Measurements from ENCODE around the gene SCAPER. TPM values are rescaled to one million over a fixed set of nuclear protein-coding genes. Genes with fewer than 3 reads are reported as not detected.

The SCAPER gene
- total RNA-seq, 1 experiment from 2014 or later, result 14.7 TPM

DNA sequence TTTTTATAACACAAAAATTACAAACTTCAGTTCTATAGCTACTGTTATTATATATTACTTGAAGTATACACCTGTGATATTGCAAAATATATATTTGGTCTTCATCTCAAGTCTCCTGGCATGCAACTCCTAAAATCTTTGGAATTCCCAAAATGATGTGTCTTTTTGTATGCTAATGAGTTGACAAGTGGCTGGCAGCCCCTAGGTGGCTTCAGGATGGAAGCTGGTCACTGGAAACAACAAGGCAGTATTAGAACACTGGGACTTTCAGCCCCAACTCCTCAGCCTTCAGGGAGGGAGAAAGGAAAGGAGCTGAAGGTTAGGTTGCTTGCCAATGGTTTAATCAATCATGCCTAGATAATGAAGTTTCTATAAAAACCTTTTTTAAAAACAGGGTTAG, 112.0 kb downstream of the SCAPER start:
- Histone ChIP-seq H3K36me3 (ENCODE audit: control insufficient read depth in 1 of 2, insufficient read depth in 2 of 2, low read length in 2 of 2) (no peaks in the 10 kb centered on the region), H3K79me2 (ENCODE audit: insufficient read depth, low read length) (no peaks in the 10 kb centered on the region), H3K9me3 (ENCODE audit: control insufficient read depth in 1 of 2, insufficient read depth in 1 of 2, low read depth in 1 of 2, low read length in 2 of 2) (no peaks in the 10 kb centered on the region), H4K20me1 (ENCODE audit: insufficient read depth) (no peaks in the 10 kb centered on the region), H2AFZ (ENCODE audit: low read depth, low read length, poor library complexity, severe bottlenecking) (no peak overlapping the region), H3K9me2 (ENCODE audit: insufficient read depth) (no peaks in the 10 kb centered on the region), H3K4me1 (ENCODE audit: control insufficient read depth in 1 of 2, insufficient read depth in 2 of 2, low read length in 2 of 2) (no peaks in the 10 kb centered on the region), H3K9ac (ENCODE audit: low read length) (no peak overlapping the region), H3K4me3 (replicated peaks in 1 of 2; ENCODE audit: low read depth in 1 of 2, low read length in 2 of 2) (no peak overlapping the region), H3K27me3 (ENCODE audit: insufficient read depth, low read length) (no peaks in the 10 kb centered on the region), H3K27ac (ENCODE audit: low read depth, low read length) (no peak overlapping the region), H3K4me2 (ENCODE audit: low read length) (no peak overlapping the region)
- ChIA-PET CTCF (no interaction called here), RAD21 (ENCODE audit: low non-redundant PET in 1 of 2, low total read pairs in 2 of 2, uncharacterized antibody in 2 of 2, unreplicated experiment in 2 of 2) (no interaction called here), POLR2A (no interaction called here)
- TF ChIP-seq POLR2A (IDR thresholded peaks at IDR 0.05; ENCODE audit: borderline replicate concordance, extremely low read depth, insufficient read depth, insufficient read length) (no peak), CBX3 (IDR thresholded peaks at IDR 0.05; ENCODE audit: low read depth) (no peak), TCF7L2 (IDR thresholded peaks at IDR 0.05; ENCODE audit: borderline replicate concordance, extremely low read depth, insufficient read depth, insufficient read length) (no peak), EZH2 (IDR thresholded peaks at IDR 0.05) (no peak), ZFX (IDR thresholded peaks at IDR 0.05) (no peak)
- TF ChIP-seq, protein P1, sequence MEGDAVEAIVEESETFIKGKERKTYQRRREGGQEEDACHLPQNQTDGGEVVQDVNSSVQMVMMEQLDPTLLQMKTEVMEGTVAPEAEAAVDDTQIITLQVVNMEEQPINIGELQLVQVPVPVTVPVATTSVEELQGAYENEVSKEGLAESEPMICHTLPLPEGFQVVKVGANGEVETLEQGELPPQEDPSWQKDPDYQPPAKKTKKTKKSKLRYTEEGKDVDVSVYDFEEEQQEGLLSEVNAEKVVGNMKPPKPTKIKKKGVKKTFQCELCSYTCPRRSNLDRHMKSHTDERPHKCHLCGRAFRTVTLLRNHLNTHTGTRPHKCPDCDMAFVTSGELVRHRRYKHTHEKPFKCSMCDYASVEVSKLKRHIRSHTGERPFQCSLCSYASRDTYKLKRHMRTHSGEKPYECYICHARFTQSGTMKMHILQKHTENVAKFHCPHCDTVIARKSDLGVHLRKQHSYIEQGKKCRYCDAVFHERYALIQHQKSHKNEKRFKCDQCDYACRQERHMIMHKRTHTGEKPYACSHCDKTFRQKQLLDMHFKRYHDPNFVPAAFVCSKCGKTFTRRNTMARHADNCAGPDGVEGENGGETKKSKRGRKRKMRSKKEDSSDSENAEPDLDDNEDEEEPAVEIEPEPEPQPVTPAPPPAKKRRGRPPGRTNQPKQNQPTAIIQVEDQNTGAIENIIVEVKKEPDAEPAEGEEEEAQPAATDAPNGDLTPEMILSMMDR (IDR thresholded peaks at IDR 0.05 in 2 of 3, conservative IDR thresholded peaks at IDR 0.05 in 1 of 3; ENCODE audit: borderline replicate concordance in 1 of 3, insufficient read depth in 1 of 3, low read depth in 2 of 3, low read length in 2 of 3), result no peak
- TF ChIP-seq, protein P2, sequence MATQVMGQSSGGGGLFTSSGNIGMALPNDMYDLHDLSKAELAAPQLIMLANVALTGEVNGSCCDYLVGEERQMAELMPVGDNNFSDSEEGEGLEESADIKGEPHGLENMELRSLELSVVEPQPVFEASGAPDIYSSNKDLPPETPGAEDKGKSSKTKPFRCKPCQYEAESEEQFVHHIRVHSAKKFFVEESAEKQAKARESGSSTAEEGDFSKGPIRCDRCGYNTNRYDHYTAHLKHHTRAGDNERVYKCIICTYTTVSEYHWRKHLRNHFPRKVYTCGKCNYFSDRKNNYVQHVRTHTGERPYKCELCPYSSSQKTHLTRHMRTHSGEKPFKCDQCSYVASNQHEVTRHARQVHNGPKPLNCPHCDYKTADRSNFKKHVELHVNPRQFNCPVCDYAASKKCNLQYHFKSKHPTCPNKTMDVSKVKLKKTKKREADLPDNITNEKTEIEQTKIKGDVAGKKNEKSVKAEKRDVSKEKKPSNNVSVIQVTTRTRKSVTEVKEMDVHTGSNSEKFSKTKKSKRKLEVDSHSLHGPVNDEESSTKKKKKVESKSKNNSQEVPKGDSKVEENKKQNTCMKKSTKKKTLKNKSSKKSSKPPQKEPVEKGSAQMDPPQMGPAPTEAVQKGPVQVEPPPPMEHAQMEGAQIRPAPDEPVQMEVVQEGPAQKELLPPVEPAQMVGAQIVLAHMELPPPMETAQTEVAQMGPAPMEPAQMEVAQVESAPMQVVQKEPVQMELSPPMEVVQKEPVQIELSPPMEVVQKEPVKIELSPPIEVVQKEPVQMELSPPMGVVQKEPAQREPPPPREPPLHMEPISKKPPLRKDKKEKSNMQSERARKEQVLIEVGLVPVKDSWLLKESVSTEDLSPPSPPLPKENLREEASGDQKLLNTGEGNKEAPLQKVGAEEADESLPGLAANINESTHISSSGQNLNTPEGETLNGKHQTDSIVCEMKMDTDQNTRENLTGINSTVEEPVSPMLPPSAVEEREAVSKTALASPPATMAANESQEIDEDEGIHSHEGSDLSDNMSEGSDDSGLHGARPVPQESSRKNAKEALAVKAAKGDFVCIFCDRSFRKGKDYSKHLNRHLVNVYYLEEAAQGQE (IDR thresholded peaks at IDR 0.05; ENCODE audit: low read depth), result no peak
- TF ChIP-seq, protein P3, sequence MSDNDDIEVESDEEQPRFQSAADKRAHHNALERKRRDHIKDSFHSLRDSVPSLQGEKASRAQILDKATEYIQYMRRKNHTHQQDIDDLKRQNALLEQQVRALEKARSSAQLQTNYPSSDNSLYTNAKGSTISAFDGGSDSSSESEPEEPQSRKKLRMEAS (IDR thresholded peaks at IDR 0.05), result no peak
- no TSS peak for BruUV-seq (replicated peaks)
- DNase-seq (ENCODE audit: low read depth, low spot score) (no peak), ATAC-seq (no peak)
- intact Hi-C loops (cut with micrococcal nuclease), result no loop called here

All from HCT116 (cell line).